GM12878 (cell line): ENCODE results near the gene GLMP. TPM values are rescaled to one million over a fixed set of nuclear protein-coding genes. Genes with fewer than 3 reads are reported as not detected.
A peak's percentile ranks its signal among the peaks of the same experiment; 100 is the strongest.

Experiments used
- CREM ChIP-seq: IDR thresholded peaks from 2 replicates; pipeline ENCODE4 v1.6.1; 2014; ENCODE audit warnings: antibody characterized with exemption, low read depth
- HDGF ChIP-seq: fragments of 450-650 bp; IDR thresholded peaks from 2 replicates; pipeline ENCODE4 v1.6.1; 2016; ENCODE audit warnings: antibody characterized with exemption
- HSF1 ChIP-seq: fragments of 150-350 bp; IDR thresholded peaks from 2 replicates; pipeline ENCODE4 v1.6.1; 2014; ENCODE audit warnings: mild to moderate bottlenecking, low read depth, low read length
- IRF4 ChIP-seq: IDR thresholded peaks from 2 replicates; pipeline ENCODE4 v1.6.1; 2011; ENCODE audit warnings: low read depth, low read length
- MEF2B ChIP-seq: fragments of 450-650 bp; IDR thresholded peaks from 2 replicates; pipeline ENCODE4 v1.6.1; 2018; ENCODE audit warnings: mild to moderate bottlenecking, moderate library complexity; ENCODE audit not compliant: partially characterized antibody, poor library complexity, severe bottlenecking
- NR2C1 ChIP-seq: fragments of 450-650 bp; IDR thresholded peaks from 2 replicates; pipeline ENCODE4 v1.6.1; 2017; ENCODE audit warnings: antibody characterized with exemption, mild to moderate bottlenecking, moderate library complexity
- POLR2AphosphoS5 ChIP-seq: IDR thresholded peaks from 2 replicates; pipeline ENCODE4 v1.6.1; 2011; ENCODE audit warnings: mild to moderate bottlenecking, low read length, inconsistent platforms
- PRDM15 ChIP-seq: fragments of 450-650 bp; formaldehyde crosslinking; IDR thresholded peaks from 2 replicates; pipeline ENCODE4 v1.4.0; 2020; ENCODE audit warnings: mild to moderate bottlenecking, moderate library complexity
- RAD21 ChIP-seq: IDR thresholded peaks from 2 replicates; pipeline ENCODE4 v1.6.1; 2011; ENCODE audit warnings: mild to moderate bottlenecking, low read depth, low read length, moderate library complexity; ENCODE audit not compliant: insufficient read depth
- RAD51 ChIP-seq: fragments of 450-650 bp; IDR thresholded peaks from 2 replicates; pipeline ENCODE4 v1.6.1; 2016; ENCODE audit warnings: moderate library complexity, mild to moderate bottlenecking, inconsistent platforms
- RFX5 ChIP-seq: IDR thresholded peaks from 2 replicates; pipeline ENCODE4 v1.6.1; 2011; ENCODE audit warnings: low read depth, low read length, improper control_type of control experiment
- TCF12 ChIP-seq: IDR thresholded peaks from 2 replicates; pipeline ENCODE4 v1.6.1; 2011; ENCODE audit warnings: low read depth, mild to moderate bottlenecking, low read length
- WRNIP1 ChIP-seq: IDR thresholded peaks from 2 replicates; pipeline ENCODE4 v1.6.1; 2011; ENCODE audit warnings: low read depth, low read length, improper control_type of control experiment, borderline replicate concordance
- ZBTB4 ChIP-seq: fragments of 450-650 bp; formaldehyde crosslinking; IDR thresholded peaks from 2 replicates; pipeline ENCODE4 v1.4.0; 2022; ENCODE audit warnings: mild to moderate bottlenecking, moderate library complexity
- polyA plus RNA-seq, 11 experiments: library from polyadenylated mRNA; depleted of rRNA in 4 of 11; unstranded in 6 of 11; stranded (reverse) in 5 of 11; fragments of >200 nt; fragmentation: Nextera tagmentation in 4 of 11; fragmentation: Illumina TruSeq in 1 of 11; extraction: Ambion mirVana in 4 of 11; extraction: Trizol in 1 of 11; gene quantifications; 1 replicate in 1 of 11; 2 replicates in 10 of 11; pipeline versions ENCODE4 v1.2.1 to v1.2.3, GENCODE V29; 2011 to 2016; ENCODE audit warnings: inconsistent platforms in 2 of 11, missing spikeins in 2 of 11, low read depth in 1 of 11
- total RNA-seq, 4 experiments: library from RNA; depleted of rRNA in 3 of 4; stranded (reverse); fragments of >200 nt in 3 of 4; fragmentation: Illumina TruSeq in 1 of 4; extraction: Trizol in 1 of 4; gene quantifications; 2 replicates each; pipeline versions ENCODE4 v1.2.1 to v1.2.3, GENCODE V29; 2013 to 2021
- TF ChIP-seq, protein P1 (sequence below): fragments of 450-650 bp; IDR thresholded peaks from 2 replicates; pipeline ENCODE4 v1.6.1; 2017; ENCODE audit warnings: mild to moderate bottlenecking, low read depth, inconsistent platforms; ENCODE audit not compliant: poor library complexity, severe bottlenecking
- TF ChIP-seq, protein P2 (sequence below): fragments of 450-650 bp; IDR thresholded peaks from 2 replicates; pipeline ENCODE4 v1.6.1; 2018; ENCODE audit warnings: borderline replicate concordance, mild to moderate bottlenecking; ENCODE audit not compliant: partially characterized antibody

The GLMP gene
- total and polyA plus RNA-seq, 10 of the 15 experiments (the other 5 are each of a cell fraction or from before 2014, with no cell fraction given) = 4.4 to 30.0 (median 19.5) TPM

- TF ChIP-seq MEF2B (peak; percentile 82), RAD51 (peak; percentile 55; the same call in 1 of the 2 replicates), TCF12 (no peak), CREM (0 out of 2 replicates have a peak, but pooled peaks have one; percentile 31), HSF1 (no peak), IRF4 (no peak), WRNIP1 (0 out of 2 replicates have a peak, but pooled peaks have one; percentile 34), RAD21 (no peak), PRDM15 (no peak), HDGF (no peak; the same call in 1 of the 2 replicates), RFX5 (no peak), NR2C1 (no peak), POLR2AphosphoS5 (peak; percentile 34; the same call in 1 of the 2 replicates), ZBTB4 (CRISPR knock-in tag) (no peak)
- TF ChIP-seq, protein P1, sequence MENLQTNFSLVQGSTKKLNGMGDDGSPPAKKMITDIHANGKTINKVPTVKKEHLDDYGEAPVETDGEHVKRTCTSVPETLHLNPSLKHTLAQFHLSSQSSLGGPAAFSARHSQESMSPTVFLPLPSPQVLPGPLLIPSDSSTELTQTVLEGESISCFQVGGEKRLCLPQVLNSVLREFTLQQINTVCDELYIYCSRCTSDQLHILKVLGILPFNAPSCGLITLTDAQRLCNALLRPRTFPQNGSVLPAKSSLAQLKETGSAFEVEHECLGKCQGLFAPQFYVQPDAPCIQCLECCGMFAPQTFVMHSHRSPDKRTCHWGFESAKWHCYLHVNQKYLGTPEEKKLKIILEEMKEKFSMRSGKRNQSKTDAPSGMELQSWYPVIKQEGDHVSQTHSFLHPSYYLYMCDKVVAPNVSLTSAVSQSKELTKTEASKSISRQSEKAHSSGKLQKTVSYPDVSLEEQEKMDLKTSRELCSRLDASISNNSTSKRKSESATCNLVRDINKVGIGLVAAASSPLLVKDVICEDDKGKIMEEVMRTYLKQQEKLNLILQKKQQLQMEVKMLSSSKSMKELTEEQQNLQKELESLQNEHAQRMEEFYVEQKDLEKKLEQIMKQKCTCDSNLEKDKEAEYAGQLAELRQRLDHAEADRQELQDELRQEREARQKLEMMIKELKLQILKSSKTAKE = peak; percentile 18
- TF ChIP-seq, protein P2, sequence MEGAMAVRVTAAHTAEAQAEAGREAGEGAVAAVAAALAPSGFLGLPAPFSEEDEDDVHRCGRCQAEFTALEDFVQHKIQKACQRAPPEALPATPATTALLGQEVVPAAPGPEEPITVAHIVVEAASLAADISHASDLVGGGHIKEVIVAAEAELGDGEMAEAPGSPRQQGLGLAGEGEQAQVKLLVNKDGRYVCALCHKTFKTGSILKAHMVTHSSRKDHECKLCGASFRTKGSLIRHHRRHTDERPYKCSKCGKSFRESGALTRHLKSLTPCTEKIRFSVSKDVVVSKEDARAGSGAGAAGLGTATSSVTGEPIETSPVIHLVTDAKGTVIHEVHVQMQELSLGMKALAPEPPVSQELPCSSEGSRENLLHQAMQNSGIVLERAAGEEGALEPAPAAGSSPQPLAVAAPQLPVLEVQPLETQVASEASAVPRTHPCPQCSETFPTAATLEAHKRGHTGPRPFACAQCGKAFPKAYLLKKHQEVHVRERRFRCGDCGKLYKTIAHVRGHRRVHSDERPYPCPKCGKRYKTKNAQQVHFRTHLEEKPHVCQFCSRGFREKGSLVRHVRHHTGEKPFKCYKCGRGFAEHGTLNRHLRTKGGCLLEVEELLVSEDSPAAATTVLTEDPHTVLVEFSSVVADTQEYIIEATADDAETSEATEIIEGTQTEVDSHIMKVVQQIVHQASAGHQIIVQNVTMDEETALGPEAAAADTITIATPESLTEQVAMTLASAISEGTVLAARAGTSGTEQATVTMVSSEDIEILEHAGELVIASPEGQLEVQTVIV = no peak
Measured at GRCh38 chr1:156281281-156281680, 14.2 kb downstream of the GLMP start (continued).
